HG03060 (cell line): ENCODE results near the gene LRRC7.

Source experiments
- ATAC-seq: cut with Tn5 transposase; IDR thresholded peaks from one replicate; pipeline ENCODE4 v1.9.1; 2021; ENCODE audit warnings: low read depth, moderate number of reproducible peaks; ENCODE audit not compliant: unreplicated experiment

Gene LRRC7

DNA sequence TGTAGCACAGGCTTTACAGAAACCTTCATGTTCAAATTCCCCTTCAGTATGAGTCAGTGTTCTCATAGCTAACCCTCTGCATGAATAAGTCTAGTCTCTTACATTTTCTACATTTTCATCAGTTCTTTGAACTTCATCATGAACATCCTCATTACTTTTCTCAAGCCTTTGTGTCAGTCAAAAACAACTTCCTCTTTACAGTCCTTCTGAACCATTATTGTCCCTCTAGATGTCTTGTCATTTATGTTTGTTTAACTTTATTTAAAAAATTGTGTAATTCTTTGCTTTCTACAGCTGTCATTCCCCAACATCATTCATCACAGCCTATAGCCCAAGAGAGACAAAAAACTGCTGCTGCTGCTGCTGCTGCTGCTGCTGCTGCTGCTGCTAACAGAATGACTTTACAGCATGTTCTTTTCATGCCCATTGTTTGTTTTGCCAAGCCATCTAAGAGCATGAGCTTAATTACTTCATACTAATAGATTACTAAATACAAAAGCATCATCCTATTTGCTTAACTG, 504.6 kb downstream of the LRRC7 start:
- ATAC-seq: no peak

- ATAC-seq: no peak
Measured at GRCh38 chr1:70075761-70076160, 508.0 kb downstream of the LRRC7 start.

DNA sequence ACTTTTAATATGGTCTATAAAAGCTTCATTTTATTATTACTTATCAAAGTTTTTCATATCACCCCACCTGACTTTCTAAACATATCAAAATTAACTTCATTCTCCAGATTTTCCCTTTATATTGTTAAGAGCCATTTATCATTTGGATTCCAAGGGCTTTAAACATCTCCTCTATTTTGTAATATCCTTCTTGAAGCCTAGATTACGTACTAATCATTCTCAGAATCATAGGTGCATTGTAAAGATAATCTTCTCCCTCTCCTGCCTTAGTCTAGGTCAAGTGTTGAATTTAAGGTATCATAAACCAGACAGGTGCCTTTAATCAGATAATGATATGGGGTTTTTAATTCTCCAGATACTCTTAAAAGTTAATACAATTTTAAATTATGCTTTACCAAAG, 509.3 kb downstream of the LRRC7 start:
- no peak for ATAC-seq

DNA sequence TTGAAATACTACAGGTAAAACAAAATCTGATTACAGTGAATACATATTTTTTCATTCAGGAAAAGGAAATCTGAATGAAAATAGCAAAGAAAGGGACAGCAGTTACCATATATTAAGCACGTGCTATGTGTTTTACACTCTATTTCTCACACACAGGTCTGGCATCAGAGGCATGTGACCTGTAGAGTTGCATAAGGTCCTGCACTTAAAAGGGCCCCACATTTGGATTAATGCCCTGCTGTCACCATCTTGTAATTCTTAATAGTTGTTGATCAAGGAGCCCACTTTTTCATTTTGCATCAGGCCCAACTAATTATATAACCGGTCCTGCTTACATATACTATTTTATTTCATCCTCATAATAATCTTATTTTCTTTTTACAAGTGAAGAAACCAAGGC, 511.8 kb downstream of the LRRC7 start:
- ATAC-seq: no peak

- ATAC-seq: no peak
Measured at GRCh38 chr1:70083519-70083918, 515.8 kb downstream of the LRRC7 start.

DNA sequence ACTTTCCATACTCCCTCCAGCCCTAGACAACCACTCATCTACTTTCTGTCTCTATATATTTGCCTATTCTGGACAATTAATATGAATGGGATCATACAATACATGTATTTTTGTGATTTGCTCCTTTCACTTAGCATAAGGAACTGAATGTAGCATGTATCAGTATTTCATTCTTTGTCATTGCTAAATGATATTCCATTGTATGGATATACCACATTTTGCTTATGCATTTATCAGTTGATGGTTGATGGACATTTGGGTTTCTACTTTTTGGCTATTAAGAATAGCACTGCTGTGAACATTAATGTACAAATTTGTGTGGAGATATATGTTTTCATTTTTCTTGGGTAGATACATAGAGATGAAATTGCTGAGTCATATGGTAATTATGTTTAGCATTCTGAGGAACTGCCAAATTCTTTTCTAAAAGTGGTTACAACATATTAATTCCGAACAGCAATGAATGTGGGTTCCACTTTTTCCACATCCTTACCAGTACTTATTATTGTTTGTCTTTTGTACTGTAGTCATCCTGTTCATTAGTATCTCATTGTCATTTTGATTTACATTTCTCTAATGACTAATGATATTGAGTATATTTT, 516.7 kb downstream of the LRRC7 start:
- no peak for ATAC-seq

- no peak for ATAC-seq
Measured at GRCh38 chr1:70085521-70085920, 517.8 kb downstream of the LRRC7 start.

DNA sequence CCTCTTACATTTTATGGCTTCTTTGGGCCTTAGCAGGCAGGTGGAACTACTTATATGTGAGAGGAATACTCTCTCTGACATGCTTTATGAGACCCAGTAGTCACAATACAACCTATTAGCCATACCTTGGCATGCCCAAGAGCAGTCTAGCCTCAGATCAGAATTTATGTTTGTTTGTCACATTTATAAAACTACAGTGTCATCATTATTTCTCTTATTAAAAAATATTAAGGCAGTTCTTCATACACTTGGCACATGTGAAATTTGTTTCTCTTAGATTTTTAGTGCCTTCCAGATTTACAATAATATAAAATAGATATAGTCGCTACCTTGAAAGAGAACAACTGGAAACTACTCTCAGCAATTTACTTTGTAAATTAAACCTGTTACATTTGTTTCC, 519.2 kb downstream of the LRRC7 start:
- no peak for ATAC-seq

DNA sequence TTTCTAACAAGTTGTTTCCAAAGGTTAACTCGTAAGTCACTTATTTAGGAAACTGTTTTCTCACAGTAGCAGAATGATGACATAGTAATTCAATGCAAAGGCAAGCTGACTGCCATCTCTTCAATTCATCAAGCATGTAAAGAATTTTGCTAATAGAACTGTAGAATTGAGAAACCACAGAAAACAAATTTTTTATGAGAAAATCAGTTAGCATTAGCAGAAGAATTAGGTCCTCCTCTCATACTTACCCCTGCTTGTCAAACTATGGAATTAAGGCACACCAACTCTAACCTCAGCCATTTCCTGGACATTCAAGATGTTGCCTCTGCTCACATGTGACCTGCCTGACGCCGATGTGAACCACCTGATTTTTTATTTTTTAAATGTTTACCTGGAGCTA, 522.4 kb downstream of the LRRC7 start:
- no peak for ATAC-seq

- ATAC-seq: no peak
Measured at GRCh38 chr1:70090875-70091274, 523.2 kb downstream of the LRRC7 start.

DNA sequence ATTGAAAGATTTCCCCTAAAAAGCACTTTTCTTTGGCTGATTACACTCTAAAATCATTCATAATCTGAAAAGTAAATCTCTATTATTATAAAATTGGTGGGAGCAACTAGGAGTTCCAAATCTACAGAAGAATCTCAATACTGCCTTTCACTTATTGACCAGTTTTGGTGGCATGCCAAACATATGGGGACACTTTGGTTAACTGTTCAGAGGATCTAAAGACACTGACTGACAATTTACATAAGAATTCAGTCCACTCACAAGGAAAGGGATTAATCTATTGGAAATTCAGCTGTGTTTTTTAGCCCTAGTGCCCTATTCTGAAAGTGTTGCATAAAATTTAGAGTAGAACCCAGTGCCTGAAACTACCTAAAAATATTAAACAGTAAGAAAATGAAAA, 524.1 kb downstream of the LRRC7 start:
- no peak for ATAC-seq

- no peak for ATAC-seq
Measured at GRCh38 chr1:70092526-70092925, 524.8 kb downstream of the LRRC7 start.

DNA sequence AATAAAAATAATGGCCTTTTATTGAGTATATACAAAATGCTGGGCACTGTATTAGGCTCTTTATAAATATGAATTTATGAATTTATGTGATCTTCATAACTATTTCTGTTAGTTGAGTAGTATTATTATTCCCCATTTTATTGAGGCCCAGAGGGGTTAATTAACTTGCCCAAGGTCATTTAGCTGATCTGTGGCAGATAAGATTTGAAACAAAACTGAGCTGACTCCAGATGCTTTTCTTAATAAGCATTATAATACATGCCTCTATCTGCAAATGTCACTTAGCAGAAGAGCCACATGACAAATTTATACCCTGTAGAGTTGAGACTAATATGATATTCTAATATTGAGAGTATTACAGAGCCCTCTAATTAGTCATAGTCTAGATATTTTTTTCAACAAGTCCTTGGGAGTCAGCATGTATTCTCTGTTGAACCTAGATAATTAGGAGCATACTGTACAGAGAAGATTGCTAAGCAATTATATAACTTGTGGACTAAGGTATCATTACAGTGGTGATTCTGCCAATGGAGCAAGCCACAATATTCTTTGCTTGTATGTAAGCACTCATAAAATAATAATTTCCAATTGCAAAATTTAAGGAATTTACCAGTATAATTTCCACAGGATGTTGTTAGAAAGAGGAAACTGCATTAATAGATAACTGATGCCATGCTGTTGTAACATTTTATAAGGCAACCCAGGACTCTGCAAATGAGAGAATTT, 525.7 kb downstream of the LRRC7 start:
- no peak for ATAC-seq

GRCh38 chr1:70101231-70101630, 533.5 kb downstream of the LRRC7 start:
- no peak for ATAC-seq

DNA sequence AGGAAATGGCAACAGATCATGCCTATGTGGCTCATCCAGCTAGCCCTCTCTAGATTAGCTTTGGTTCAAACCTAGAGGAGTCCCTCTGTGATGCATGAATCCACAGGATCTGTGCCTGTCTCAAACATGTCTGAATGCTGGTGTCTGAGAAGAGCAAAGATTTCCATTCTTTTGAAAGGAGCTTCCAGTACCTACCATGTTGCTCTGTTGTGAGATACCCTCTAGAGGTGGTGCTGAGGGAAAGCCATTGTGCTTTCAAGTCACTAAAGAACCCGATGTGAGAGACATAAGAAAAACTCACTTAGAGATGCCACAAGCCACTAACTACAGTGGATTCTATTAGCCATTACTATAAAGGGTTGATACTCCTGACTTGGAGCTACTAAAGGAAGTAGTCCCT, 534.1 kb downstream of the LRRC7 start:
- no peak for ATAC-seq

DNA sequence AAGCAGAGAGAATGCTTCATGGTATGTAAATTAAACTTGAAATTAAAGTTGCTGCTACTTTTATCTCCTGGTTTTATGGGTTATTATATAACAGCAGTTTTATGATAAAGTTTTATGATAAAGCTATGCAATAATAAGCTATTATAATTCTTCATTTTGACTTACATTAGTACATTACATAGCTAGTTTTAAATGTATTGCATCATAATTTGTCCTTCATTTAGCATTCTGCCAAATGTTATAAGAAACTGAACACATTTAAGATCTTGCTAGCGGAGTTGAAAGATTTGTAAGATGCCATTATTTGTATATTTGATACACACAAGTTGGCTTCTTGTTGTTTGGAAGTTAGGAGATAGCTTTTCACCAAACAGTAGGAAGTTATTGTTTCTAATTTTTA, 536.0 kb downstream of the LRRC7 start:
- ATAC-seq: no peak

DNA sequence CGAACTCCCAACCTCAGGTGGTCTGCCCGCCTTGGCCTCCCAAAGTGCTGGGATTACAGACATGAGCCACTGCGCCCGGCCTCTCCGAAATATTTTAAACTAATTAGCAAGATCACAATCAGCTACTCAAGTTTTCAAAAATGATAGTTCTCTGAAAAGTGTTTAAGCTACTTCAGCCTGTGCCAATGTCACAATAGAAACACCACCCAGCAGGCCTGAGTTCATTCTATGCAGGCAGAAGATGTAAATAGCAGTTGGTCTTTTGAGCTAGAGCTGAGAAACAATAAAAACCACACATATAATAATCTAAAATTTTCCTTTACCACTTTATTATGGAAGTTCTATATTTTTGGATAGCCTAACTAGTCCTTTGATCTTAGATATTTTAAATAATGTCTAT, 541.5 kb downstream of the LRRC7 start:
- ATAC-seq: no peak

DNA sequence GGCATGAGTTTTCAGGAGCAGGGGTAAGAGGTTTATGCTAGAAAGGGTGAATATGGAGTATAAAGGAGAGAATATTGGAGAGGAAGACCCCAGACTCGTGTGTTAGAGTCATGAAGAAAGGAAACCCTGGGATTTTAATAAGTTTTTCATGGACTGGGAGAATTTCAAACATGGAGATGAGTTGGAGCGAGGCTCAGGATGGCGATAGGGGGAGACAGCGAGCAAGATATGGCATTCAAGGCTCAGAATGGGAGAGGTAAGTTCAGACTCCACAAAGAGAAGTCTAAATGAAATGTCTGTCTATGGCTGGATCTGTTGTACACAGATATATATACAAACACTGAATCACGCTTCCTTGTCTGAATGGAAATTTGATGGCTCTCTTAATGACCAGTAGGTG, 545.1 kb downstream of the LRRC7 start:
- ATAC-seq: no peak

DNA sequence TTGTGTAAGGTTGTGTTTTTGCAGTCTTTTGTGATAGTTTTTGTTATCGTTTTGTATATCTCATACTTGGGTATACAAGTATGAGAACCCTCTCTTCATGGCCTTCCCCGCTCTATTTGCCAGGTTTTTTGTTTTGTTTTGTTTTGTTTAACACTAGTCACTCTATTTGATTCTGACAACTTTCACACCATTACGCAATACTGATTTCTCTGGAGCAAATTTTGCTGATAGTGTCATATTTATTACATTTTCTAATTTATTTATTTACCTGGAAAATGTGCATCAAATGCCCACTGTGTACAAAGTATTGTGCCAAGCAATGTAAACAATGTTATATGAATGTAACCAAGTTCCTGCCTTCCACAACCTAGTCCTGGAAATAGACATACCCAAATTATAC, 547.6 kb downstream of the LRRC7 start:
- no peak for ATAC-seq

DNA sequence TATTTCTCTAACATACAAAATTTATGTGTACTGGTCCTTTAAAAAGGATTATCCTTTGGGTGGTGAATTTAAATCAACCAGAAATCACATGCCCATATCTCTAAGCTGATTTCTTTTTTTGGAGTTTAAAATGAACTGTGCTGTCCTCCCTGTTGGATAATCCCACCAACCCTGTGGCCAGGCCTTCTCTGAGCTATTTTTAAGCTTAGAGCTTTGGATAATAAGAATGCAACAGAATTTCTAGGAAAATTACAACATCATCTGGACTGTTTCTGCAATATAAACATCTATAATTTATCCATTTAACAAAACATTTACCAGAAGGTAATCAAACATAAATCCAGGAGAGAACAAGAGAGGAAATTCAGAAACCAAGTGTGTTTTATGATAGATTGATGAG, 549.3 kb downstream of the LRRC7 start:
- no peak for ATAC-seq

DNA sequence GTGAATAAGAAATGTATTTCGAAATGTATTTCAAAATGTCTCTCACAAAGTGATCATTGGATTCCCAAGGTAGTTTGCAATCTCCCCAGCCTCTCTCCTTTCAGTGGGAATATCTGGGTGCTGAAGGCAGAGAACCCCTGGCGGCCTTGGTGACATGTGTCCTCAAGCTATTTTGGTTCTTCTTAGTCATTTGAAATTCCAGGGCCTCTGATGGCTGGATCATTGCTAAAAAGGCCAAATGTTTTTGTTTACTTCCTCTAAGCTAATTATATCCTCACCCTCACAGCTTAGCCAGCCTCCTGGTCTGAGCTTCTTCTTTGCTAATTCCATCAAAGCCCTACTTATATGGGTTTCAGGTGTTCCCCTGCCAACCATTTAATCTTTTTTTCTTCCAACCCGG, 566.4 kb downstream of the LRRC7 start:
- no peak for ATAC-seq

GRCh38 chr1:70140343-70140742, 572.6 kb downstream of the LRRC7 start:
- ATAC-seq: no peak
